T-helper 2 cell (primary cell): Measurements from ENCODE around the gene HOXC6.
"Not testable (repeated sequence)": the region's sequence is repeated elsewhere in the genome, so short reads cannot be mapped to it uniquely, and the experiment has no call there.

ENCODE experiments used
- DNase-seq, 5 experiments: peaks; one replicate each; pipeline versions ENCODE4 v3.0.0 to v3.0.0-alpha.2; 2012 to 2022

The HOXC6 gene

GRCh38 chr12:54058128-54058768 lies 30.0 kb downstream of the HOXC6 start:
- no peak for DNase-seq

- no peak for DNase-seq
Measured at GRCh38 chr12:54059668-54060067, 31.4 kb downstream of the HOXC6 start.

- DNase-seq = no peak
Measured at GRCh38 chr12:54060174-54060974, 32.1 kb downstream of the HOXC6 start.

- no peak for DNase-seq
Measured at GRCh38 chr12:54060975-54061778, 32.9 kb downstream of the HOXC6 start.

GRCh38 chr12:54065677-54066076 lies 37.4 kb downstream of the HOXC6 start:
- no peak for DNase-seq

- DNase-seq = no peak
Measured at GRCh38 chr12:54066408-54066807, 38.2 kb downstream of the HOXC6 start.

- no peak for DNase-seq
Measured at GRCh38 chr12:54068418-54069070, 40.3 kb downstream of the HOXC6 start.

- DNase-seq = no peak
Measured at GRCh38 chr12:54071942-54072341, 43.7 kb downstream of the HOXC6 start.

- DNase-seq = no peak
Measured at GRCh38 chr12:54074308-54074707, 46.1 kb downstream of the HOXC6 start.

GRCh38 chr12:54075409-54075808 lies 47.2 kb downstream of the HOXC6 start:
- no peak for DNase-seq

- no peak for DNase-seq
Measured at GRCh38 chr12:54075974-54076373, 47.7 kb downstream of the HOXC6 start.

- DNase-seq = not testable (repeated sequence)
Measured at GRCh38 chr12:54077843-54078242, 49.6 kb downstream of the HOXC6 start.

GRCh38 chr12:54079115-54079514 lies 50.9 kb downstream of the HOXC6 start:
- not testable (repeated sequence) for DNase-seq
